HepG2 (cell line): ENCODE results near the gene TANGO6. TPM values are rescaled to one million over a fixed set of nuclear protein-coding genes. Genes with fewer than 3 reads are reported as not detected.

ENCODE experiments used
- ATAC-seq: fragments of 200-7000 bp; cut with Tn5 transposase; 3 replicates; pipeline ENCODE4 v1.9.1; 2020; ENCODE audit warnings: mild to moderate bottlenecking, moderate library complexity
- BruUV-seq: library from RNA; stranded (reverse); fragments of 400-500 nt; replicated peaks from 2 replicates; lab custom pipeline; 2021; lab: Mats Ljungman, UMichigan
- CTCF ChIA-PET: fragments of 300-600 bp; formaldehyde crosslinking; extraction: SDS; loops from one replicate; lab custom pipeline; 2021; ENCODE audit warnings: low total read pairs, inconsistent platforms, low intra/inter-chr PET ratio; lab: Yijun Ruan, JAX
- POLR2A ChIA-PET: fragments of 350-600 bp; sonication (Branson Sonifier 250); formaldehyde crosslinking; loops from one replicate; lab custom pipeline; 2020; ENCODE audit warnings: antibody characterized with exemption, inconsistent platforms; lab: Yijun Ruan, JAX
- DNase-seq: peaks from one replicate; pipeline ENCODE4 v3.0.0-alpha.2; 2015; ENCODE audit warnings: low spot score
- FAIRE-seq: peaks from 3 replicates; lab custom pipeline; 2011; peaks lifted over from hg19 to GRCh38; lab: Jason Lieb, UNC
- H2AFZ ChIP-seq: one replicate; pipeline ENCODE4 v1.6.1; 2011; ENCODE audit warnings: low read length, inconsistent platforms
- H3K27ac ChIP-seq: fragments of 300-600 bp; 3 replicates; pipeline ENCODE4 v1.8.0; 2011; ENCODE audit warnings: mixed run types, mild to moderate bottlenecking, mixed read lengths, low read length, inconsistent platforms; ENCODE audit not compliant: insufficient read depth; ENCODE audit errors: extremely low read length
- H3K27me3 ChIP-seq, 2 experiments: fragments of 200-600 bp in 1 of 2; 2 replicates in 1 of 2; 3 replicates in 1 of 2; pipeline versions ENCODE4 v1.6.0 to v1.8.0; 2011; ENCODE audit warnings: low read length in 2 of 2, mild to moderate bottlenecking in 2 of 2, moderate library complexity in 2 of 2, inconsistent platforms in 1 of 2; ENCODE audit not compliant: insufficient read depth in 2 of 2, control insufficient read depth in 1 of 2
- H3K36me3 ChIP-seq, 2 experiments: fragments of 200-600 bp in 1 of 2; replicated peaks in 1 of 2; 2 replicates in 1 of 2; 3 replicates in 1 of 2; pipeline versions ENCODE4 v1.5.1 to v1.8.0; 2011; ENCODE audit warnings: low read length in 2 of 2, inconsistent platforms in 1 of 2; ENCODE audit not compliant: insufficient read depth in 2 of 2, control insufficient read depth in 1 of 2
- H3K4me1 ChIP-seq: 2 replicates; pipeline ENCODE4 v1.5.1; 2012; ENCODE audit warnings: low read length, inconsistent platforms; ENCODE audit not compliant: insufficient read depth
- H3K4me2 ChIP-seq: 2 replicates; pipeline ENCODE4 v1.6.0; 2011; ENCODE audit warnings: low read depth, low read length, inconsistent platforms
- H3K4me3 ChIP-seq, 3 experiments: fragments of 200-600 bp in 1 of 3; sonication (generic), shearing (Covaris generic) in 1 of 3; replicated peaks in 1 of 3; 2 replicates each; pipeline ENCODE4 v1.5.1; 2011 to 2016; ENCODE audit warnings: low read length in 3 of 3, inconsistent platforms in 2 of 3, low read depth in 2 of 3, mild to moderate bottlenecking in 2 of 3, control low read depth in 1 of 3, mixed read lengths in 1 of 3; ENCODE audit not compliant: insufficient read depth in 1 of 3
- H3K79me2 ChIP-seq: one replicate; pipeline ENCODE4 v1.6.1; 2011; ENCODE audit warnings: low read length, inconsistent platforms; ENCODE audit not compliant: insufficient read depth
- H3K9ac ChIP-seq: 2 replicates; pipeline ENCODE4 v1.6.0; 2011; ENCODE audit warnings: mild to moderate bottlenecking, low read depth, low read length, inconsistent platforms; ENCODE audit not compliant: insufficient read depth
- H3K9me3 ChIP-seq: 2 replicates; pipeline ENCODE4 v1.5.1; 2012; ENCODE audit warnings: mild to moderate bottlenecking, low read length
- H4K20me1 ChIP-seq: 2 replicates; pipeline ENCODE4 v1.6.0; 2011; ENCODE audit warnings: inconsistent platforms, mild to moderate bottlenecking, low read length, moderate library complexity; ENCODE audit not compliant: insufficient read depth
- AGO1 ChIP-seq: fragments of 200-400 bp; formaldehyde crosslinking; IDR thresholded peaks from 2 replicates; pipeline ENCODE4 v1.6.1; 2017; ENCODE audit warnings: mild to moderate bottlenecking, low read depth, low read length, moderate library complexity; ENCODE audit not compliant: poor library complexity, severe bottlenecking
- HOXA3 ChIP-seq: sonication (generic); formaldehyde crosslinking; IDR thresholded peaks from 2 replicates; pipeline ENCODE4 v1.5.0; 2020; ENCODE audit warnings: missing genetic modification reagents
- HOXA5 ChIP-seq: sonication (generic); formaldehyde crosslinking; IDR thresholded peaks from 2 replicates; pipeline ENCODE4 v1.4.0; 2020; ENCODE audit warnings: missing genetic modification reagents
- MED1 ChIP-seq: sonication (generic); formaldehyde crosslinking; IDR thresholded peaks from 2 replicates; pipeline ENCODE4 v1.4.0; 2020; ENCODE audit warnings: missing genetic modification reagents
- MLLT10 ChIP-seq: sonication (generic); formaldehyde crosslinking; IDR thresholded peaks from 2 replicates; pipeline ENCODE4 v1.4.0; 2020; ENCODE audit warnings: missing genetic modification reagents
- NR2F6 ChIP-seq, 2 experiments: IDR thresholded peaks; 2 replicates each; pipeline ENCODE4 v1.6.1; 2016; ENCODE audit warnings: antibody characterized with exemption in 1 of 2, mild to moderate bottlenecking in 1 of 2
- RCOR2 ChIP-seq: IDR thresholded peaks from 2 replicates; pipeline ENCODE4 v1.6.1; 2016; ENCODE audit warnings: missing biosample characterization, missing genetic modification reagents
- ZNF451 ChIP-seq: sonication (generic); formaldehyde crosslinking; IDR thresholded peaks from 2 replicates; pipeline ENCODE4 v1.5.0; 2020; ENCODE audit warnings: mild to moderate bottlenecking, missing genetic modification reagents
- ZNF549 ChIP-seq: sonication (generic); formaldehyde crosslinking; IDR thresholded peaks from 2 replicates; pipeline ENCODE4 v1.5.0; 2020; ENCODE audit warnings: missing genetic modification reagents
- ZNF616 ChIP-seq: sonication (generic); formaldehyde crosslinking; IDR thresholded peaks from 2 replicates; pipeline ENCODE4 v1.5.0; 2020; ENCODE audit warnings: low read depth, mild to moderate bottlenecking, missing genetic modification reagents
- ZNF720 ChIP-seq: sonication (generic); formaldehyde crosslinking; IDR thresholded peaks from 2 replicates; pipeline ENCODE4 v1.4.0; 2020; ENCODE audit warnings: missing genetic modification reagents
- WGBS: methylation state at CpG from one replicate; pipeline ENCODE4 v1.1.6; 2017; ENCODE audit warnings: low lambda C conversion rate; 5-methylcytosine and 5-hydroxymethylcytosine counted together
- in situ Hi-C: cut with HindIII; loops from 2 replicates; pipeline ENCODE4 v1.10.0; 2017; ENCODE audit warnings: low pct_unique_long_range_greater_than_20kb; ENCODE audit not compliant: extremely low pct_ligation_motif_present
- intact Hi-C: fragments of 100-400 bp; cut with micrococcal nuclease; formaldehyde crosslinking; loops from one replicate; pipeline ENCODE4 v1.10.0; 2022; ENCODE audit not compliant: unreplicated experiment
- polyA plus RNA-seq, 8 experiments: library from polyadenylated mRNA; depleted of rRNA in 3 of 8; stranded (reverse) in 7 of 8; unstranded in 1 of 8; fragments of >200 nt; fragmentation: Illumina TruSeq in 4 of 8; extraction: Trizol in 4 of 8; gene quantifications; 2 replicates each; pipeline versions ENCODE4 v1.2.1 to v1.2.3, GENCODE V29; 2011 to 2016; ENCODE audit warnings: low read depth in 4 of 8, missing spikeins in 1 of 8, mixed read lengths in 1 of 8; ENCODE audit not compliant: insufficient read depth in 1 of 8
- total RNA-seq, 5 experiments: library from RNA; depleted of rRNA; stranded (reverse); fragments of >200 nt; fragmentation: Illumina TruSeq; extraction: Trizol; gene quantifications; 2 replicates each; pipeline ENCODE4 v1.2.3, GENCODE V29; 2016; ENCODE audit warnings: low read depth in 1 of 5
- TF ChIP-seq, protein P1 (sequence below): IDR thresholded peaks from 2 replicates; pipeline ENCODE4 v1.6.1; 2016; ENCODE audit warnings: missing biosample characterization, missing genetic modification reagents, low read depth
- TF ChIP-seq, protein P2 (sequence below): sonication (generic); formaldehyde crosslinking; IDR thresholded peaks from 2 replicates; pipeline ENCODE4 v1.5.1; 2020; ENCODE audit warnings: mild to moderate bottlenecking, moderate library complexity, missing genetic modification reagents
- TF ChIP-seq, protein P3 (sequence below), 2 experiments: sonication (generic) in 1 of 2; formaldehyde crosslinking in 1 of 2; IDR thresholded peaks; 2 replicates each; pipeline versions ENCODE4 v1.5.1 to v1.6.1; 2011 to 2020; ENCODE audit warnings: borderline replicate concordance in 1 of 2, low read depth in 1 of 2, low read length in 1 of 2, mild to moderate bottlenecking in 1 of 2, missing genetic modification reagents in 1 of 2, moderate library complexity in 1 of 2
- TF ChIP-seq, protein P4 (sequence below): conservative IDR thresholded peaks from 2 replicates; pipeline ENCODE4 v1.6.1; 2018; ENCODE audit warnings: missing genetic modification reagents
- TF ChIP-seq, protein P5 (sequence below): sonication (generic); formaldehyde crosslinking; IDR thresholded peaks from 2 replicates; pipeline ENCODE4 v1.8.0; 2022; ENCODE audit warnings: missing genetic modification reagents, mild to moderate bottlenecking, borderline replicate concordance

TANGO6 gene
- total and polyA plus RNA-seq, 2 of the 13 experiments (the other 11 are each of a cell fraction or from before 2014, with no cell fraction given): 7.2 to 13.3 TPM

DNA sequence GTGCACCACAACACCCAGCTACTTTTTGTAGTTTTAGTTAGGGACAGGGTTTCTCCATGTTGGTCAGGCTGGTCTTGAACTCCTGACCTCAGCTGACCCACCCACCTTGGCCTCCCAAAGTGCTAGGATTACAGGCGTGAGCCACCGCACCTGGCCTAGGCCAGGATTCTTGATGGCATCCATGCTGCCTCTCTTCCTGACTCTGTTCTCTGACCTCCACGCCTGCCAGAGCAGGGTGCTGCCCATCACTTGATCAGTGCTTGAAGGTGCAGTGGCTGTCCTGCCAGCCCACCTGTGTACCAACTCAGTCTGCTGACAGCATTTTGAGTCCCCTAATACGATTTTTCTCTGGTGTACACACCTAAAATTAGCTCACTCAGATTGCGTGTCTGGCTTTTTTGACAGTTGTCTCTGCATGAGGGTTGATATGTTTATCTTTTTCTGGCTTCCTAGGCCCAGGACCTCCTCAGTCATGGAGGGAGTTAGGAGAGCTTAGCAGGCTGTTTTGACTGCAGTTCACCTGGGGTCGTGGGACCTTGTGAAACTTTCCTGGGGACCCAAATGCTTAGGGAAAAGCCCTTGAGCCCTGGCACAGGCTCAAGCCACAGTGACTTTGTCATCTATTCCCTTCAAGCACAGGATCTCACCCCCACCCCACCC lies 268.0 kb downstream of the TANGO6 start:
- H3K4me1 ChIP-seq: peaks cover 5% of the 10 kb centered on the region; the same call in 1 of the 2 replicates
- TF ChIP-seq, protein P1, sequence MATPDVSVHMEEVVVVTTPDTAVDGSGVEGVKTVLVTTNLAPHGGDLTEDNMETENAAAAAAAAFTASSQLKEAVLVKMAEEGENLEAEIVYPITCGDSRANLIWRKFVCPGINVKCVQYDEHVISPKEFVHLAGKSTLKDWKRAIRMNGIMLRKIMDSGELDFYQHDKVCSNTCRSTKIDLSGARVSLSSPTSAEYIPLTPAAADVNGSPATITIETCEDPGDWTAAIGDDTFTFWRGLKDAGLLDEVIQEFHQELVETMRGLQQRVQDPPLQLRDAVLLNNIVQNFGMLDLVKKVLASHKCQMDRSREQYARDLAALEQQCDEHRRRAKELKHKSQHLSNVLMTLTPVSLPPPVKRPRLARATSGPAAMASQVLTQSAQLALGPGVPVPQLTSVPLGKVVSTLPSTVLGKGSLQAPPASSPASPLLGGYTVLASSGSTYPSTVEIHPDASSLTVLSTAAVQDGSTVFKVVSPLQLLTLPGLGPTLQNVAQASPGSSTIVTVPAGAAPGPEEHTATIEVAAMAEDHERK (CRISPR knock-in tag): no peak
- TF ChIP-seq HOXA3 (CRISPR knock-in tag): no peak
- TF ChIP-seq, protein P2, sequence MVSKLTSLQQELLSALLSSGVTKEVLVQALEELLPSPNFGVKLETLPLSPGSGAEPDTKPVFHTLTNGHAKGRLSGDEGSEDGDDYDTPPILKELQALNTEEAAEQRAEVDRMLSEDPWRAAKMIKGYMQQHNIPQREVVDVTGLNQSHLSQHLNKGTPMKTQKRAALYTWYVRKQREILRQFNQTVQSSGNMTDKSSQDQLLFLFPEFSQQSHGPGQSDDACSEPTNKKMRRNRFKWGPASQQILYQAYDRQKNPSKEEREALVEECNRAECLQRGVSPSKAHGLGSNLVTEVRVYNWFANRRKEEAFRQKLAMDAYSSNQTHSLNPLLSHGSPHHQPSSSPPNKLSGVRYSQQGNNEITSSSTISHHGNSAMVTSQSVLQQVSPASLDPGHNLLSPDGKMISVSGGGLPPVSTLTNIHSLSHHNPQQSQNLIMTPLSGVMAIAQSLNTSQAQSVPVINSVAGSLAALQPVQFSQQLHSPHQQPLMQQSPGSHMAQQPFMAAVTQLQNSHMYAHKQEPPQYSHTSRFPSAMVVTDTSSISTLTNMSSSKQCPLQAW (CRISPR knock-in tag): no peak
- no peak for TF ChIP-seq NR2F6 (IDR thresholded peaks at IDR 0.05)
- TF ChIP-seq NR2F6 (CRISPR knock-in tag; IDR thresholded peaks at IDR 0.05): no peak
- no peak for TF ChIP-seq ZNF549 (CRISPR knock-in tag)
- TF ChIP-seq, protein P3, sequence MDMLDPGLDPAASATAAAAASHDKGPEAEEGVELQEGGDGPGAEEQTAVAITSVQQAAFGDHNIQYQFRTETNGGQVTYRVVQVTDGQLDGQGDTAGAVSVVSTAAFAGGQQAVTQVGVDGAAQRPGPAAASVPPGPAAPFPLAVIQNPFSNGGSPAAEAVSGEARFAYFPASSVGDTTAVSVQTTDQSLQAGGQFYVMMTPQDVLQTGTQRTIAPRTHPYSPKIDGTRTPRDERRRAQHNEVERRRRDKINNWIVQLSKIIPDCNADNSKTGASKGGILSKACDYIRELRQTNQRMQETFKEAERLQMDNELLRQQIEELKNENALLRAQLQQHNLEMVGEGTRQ (IDR thresholded peaks at IDR 0.05; ENCODE audit: low read depth, low read length): no peak
- TF ChIP-seq, protein P3 (CRISPR knock-in tag; IDR thresholded peaks at IDR 0.05; ENCODE audit: borderline replicate concordance): no peak
- no peak for TF ChIP-seq RCOR2 (CRISPR knock-in tag)
- TF ChIP-seq AGO1: no peak
- TF ChIP-seq ZNF616: no peak
- TF ChIP-seq, protein P4, sequence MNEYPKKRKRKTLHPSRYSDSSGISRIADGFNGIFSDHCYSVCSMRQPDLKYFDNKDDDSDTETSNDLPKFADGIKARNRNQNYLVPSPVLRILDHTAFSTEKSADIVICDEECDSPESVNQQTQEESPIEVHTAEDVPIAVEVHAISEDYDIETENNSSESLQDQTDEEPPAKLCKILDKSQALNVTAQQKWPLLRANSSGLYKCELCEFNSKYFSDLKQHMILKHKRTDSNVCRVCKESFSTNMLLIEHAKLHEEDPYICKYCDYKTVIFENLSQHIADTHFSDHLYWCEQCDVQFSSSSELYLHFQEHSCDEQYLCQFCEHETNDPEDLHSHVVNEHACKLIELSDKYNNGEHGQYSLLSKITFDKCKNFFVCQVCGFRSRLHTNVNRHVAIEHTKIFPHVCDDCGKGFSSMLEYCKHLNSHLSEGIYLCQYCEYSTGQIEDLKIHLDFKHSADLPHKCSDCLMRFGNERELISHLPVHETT: no peak
- no peak for TF ChIP-seq ZNF720
- TF ChIP-seq, protein P5, sequence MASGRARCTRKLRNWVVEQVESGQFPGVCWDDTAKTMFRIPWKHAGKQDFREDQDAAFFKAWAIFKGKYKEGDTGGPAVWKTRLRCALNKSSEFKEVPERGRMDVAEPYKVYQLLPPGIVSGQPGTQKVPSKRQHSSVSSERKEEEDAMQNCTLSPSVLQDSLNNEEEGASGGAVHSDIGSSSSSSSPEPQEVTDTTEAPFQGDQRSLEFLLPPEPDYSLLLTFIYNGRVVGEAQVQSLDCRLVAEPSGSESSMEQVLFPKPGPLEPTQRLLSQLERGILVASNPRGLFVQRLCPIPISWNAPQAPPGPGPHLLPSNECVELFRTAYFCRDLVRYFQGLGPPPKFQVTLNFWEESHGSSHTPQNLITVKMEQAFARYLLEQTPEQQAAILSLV: no peak
- no peak for TF ChIP-seq MED1
- no peak for TF ChIP-seq HOXA5 (CRISPR knock-in tag)
- no peak for TF ChIP-seq ZNF451 (CRISPR knock-in tag)
- TF ChIP-seq MLLT10 (CRISPR knock-in tag): no peak
- ATAC-seq (no peak), DNase-seq (no peak), FAIRE-seq (no peak)
- WGBS: 90% methylated on average over 6 of the region's 6 CpGs
- no peak overlapping the region for H3K27ac ChIP-seq
- no peak overlapping the region for H2AFZ ChIP-seq
- in situ Hi-C loops: loop anchor here (25.0 kb wide), 1 partner anchor 399 kb away; no protein-coding TSS in a partner anchor
- H3K4me2 ChIP-seq: no peak overlapping the region
- H4K20me1 ChIP-seq: no peaks in the 10 kb centered on the region
- H3K9ac ChIP-seq: no peak overlapping the region
- no peaks in the 10 kb centered on the region; a peak in 1 of 5 replicates for H3K27me3 ChIP-seq
- BruUV-seq: no TSS peak
- H3K36me3 ChIP-seq: peaks cover 0 to under 1% of the 10 kb centered on the region in 2 experiments; a peak in 1 of 5 replicates
- no peaks in the 10 kb centered on the region for H3K79me2 ChIP-seq
- ChIA-PET POLR2A (no interaction called here), CTCF (interaction anchor here (0.6 to 1.2 kb wide), 3 partner anchors 13 to 457 kb away, joined by 3 to 4 read pairs (median 3); no protein-coding TSS in a partner anchor)
- H3K4me3 ChIP-seq: no peak overlapping the region
- H3K9me3 ChIP-seq: no peaks in the 10 kb centered on the region
- intact Hi-C loops: no loop called here
